SH-SY5Y (cell line): ENCODE data around the gene MED14.

Experiments used
- GATA2 ChIP-seq: IDR thresholded peaks from 2 replicates; pipeline ENCODE4 v1.6.1; 2011; ENCODE audit warnings: mild to moderate bottlenecking, low read depth, low read length
- GATA3 ChIP-seq: IDR thresholded peaks from 2 replicates; pipeline ENCODE4 v1.6.1; 2011; ENCODE audit warnings: low read depth, mild to moderate bottlenecking, low read length, moderate library complexity

- TF ChIP-seq GATA3 (no peak), GATA2 (no peak)
These were observed 12.4 kb downstream of the MED14 start for GRCh38 chrX:40722930-40723329.
